EL (cell line): ENCODE results near the gene SLC22A23.

Source experiments
- DNase-seq: peaks from one replicate; pipeline ENCODE4 v3.0.0-alpha.2; 2016

Gene SLC22A23

GRCh38 chr6:3235486-3235885, 221.4 kb downstream of the SLC22A23 start:
- no peak for DNase-seq

- no peak for DNase-seq
Measured at GRCh38 chr6:3233904-3234303, 222.9 kb downstream of the SLC22A23 start.

GRCh38 chr6:3233321-3233720, 223.5 kb downstream of the SLC22A23 start:
- no peak for DNase-seq

GRCh38 chr6:3232017-3232945, 224.6 kb downstream of the SLC22A23 start:
- DNase-seq: no peak

GRCh38 chr6:3231247-3232016, 225.4 kb downstream of the SLC22A23 start:
- DNase-seq: peak; percentile 80

- DNase-seq: peak; percentile 46
Measured at GRCh38 chr6:3230900-3231246, 226.0 kb downstream of the SLC22A23 start.

GRCh38 chr6:3230256-3230882, 226.5 kb downstream of the SLC22A23 start:
- DNase-seq: no peak

GRCh38 chr6:3229566-3230178, 227.2 kb downstream of the SLC22A23 start:
- no peak for DNase-seq

- no peak for DNase-seq
Measured at GRCh38 chr6:3228771-3229565, 227.9 kb downstream of the SLC22A23 start.

- no peak for DNase-seq
Measured at GRCh38 chr6:3228046-3228671, 228.7 kb downstream of the SLC22A23 start.

GRCh38 chr6:3227363-3228045, 229.3 kb downstream of the SLC22A23 start, which contains the start of gene TUBB2B:
Gene TUBB2B (minus strand): TSS chr6:3227653. CDS start chr6:3227543, 110 bp downstream.
- peak; percentile 48 for DNase-seq

GRCh38 chr6:3226481-3227362, 230.1 kb downstream of the SLC22A23 start:
- DNase-seq: peak; percentile 52

GRCh38 chr6:3226042-3226441, 230.8 kb downstream of the SLC22A23 start:
- no peak for DNase-seq

- DNase-seq: no peak
Measured at GRCh38 chr6:3222506-3223038, 234.3 kb downstream of the SLC22A23 start.

- no peak for DNase-seq
Measured at GRCh38 chr6:3221578-3221977, 235.3 kb downstream of the SLC22A23 start.

GRCh38 chr6:3220366-3220765, 236.5 kb downstream of the SLC22A23 start:
- no peak for DNase-seq
